ENCODE measurements around the gene PPIF.

GRCh38 chr10:79305515-79305914 lies 41.8 kb upstream of the PPIF start:
- TF ChIP-seq POLR2AphosphoS5 (IDR thresholded peaks at IDR 0.05) (no peak), EP300 (IDR thresholded peaks at IDR 0.05) (no peak), CTCF (IDR thresholded peaks at IDR 0.05) (no peak)
